ENCODE results near the gene MIGA1.
"Not testable (repeated sequence)": the region's sequence is repeated elsewhere in the genome, so short reads cannot be mapped to it uniquely, and the experiment has no call there.

Gene MIGA1

DNA sequence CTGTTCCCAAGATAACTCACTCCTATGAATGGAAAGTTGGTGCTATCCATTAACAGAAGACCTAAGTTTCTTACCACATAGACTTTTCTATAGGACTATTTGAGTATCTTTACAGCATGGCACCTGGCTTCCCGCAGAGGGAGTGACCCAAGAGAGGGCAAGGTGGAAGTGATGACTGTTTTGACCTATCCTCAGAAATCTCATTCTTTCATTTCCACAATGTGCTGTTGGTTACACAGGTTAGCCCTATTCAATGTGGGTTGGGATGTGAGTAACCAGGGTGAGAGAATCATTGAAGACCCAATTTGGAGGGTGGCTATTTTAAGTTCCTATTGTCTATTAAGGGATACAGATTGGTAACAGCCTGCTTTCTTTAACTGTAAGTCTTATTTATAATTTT lies 70.6 kb downstream of the MIGA1 start:
- no peak for DNase-seq

DNA sequence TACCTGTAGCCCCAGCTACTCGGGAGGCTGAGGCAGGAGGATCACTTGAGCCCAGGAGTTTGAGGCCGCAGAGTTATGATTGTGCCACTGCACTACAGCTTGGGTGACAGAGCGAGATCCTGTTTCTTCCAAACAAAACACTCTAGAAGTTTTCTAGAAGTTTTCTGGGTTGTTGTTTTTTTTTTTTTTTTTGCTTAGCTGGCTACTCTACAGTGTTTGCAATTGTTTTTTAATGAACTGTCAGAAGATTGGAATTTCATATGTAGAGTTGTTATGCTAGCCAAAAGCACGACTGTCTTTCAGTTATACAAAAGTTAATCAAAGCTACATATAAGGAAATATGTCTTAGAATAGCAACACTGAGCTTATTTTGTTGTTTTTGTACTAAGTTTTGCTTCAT lies 78.1 kb downstream of the MIGA1 start:
- DNase-seq = no peak

DNA sequence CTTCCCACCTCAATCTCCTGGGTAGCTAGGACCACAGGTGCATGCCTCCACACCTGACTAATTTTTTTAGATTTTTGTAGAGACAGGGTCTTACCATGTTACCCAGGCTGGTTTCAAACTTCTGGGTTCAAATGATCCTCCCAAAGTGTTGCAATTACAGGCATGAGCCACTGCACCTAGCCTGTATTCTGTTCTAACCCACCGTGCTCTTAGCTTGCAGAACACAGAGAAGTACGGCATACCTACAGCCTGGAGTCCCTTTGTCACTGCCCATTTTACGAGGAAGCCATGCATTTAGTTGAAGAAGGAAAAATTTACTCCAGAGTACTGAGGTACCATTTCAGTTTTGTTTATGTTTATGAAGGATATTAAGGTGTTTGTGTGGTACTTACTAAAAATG lies 79.3 kb downstream of the MIGA1 start:
- no peak for DNase-seq

DNA sequence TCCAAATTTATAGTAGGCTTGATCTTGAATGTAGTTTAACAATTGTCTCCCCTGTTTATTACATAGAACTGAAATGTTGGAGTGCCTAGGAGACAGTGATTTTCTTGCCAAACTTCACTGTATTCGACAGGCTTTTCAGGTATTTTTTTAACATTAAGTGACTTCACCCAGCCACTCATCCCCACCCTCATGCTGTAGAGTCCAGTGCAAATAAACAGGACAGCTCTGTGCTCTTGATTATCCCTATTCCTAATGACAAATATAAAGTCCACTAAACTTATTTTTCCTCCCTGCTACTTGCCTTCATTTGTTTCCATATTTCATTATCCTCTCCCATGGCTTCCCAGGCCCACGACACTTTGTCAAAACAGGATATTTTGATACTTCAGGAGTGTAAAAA lies 79.8 kb downstream of the MIGA1 start:
- no peak for DNase-seq

DNA sequence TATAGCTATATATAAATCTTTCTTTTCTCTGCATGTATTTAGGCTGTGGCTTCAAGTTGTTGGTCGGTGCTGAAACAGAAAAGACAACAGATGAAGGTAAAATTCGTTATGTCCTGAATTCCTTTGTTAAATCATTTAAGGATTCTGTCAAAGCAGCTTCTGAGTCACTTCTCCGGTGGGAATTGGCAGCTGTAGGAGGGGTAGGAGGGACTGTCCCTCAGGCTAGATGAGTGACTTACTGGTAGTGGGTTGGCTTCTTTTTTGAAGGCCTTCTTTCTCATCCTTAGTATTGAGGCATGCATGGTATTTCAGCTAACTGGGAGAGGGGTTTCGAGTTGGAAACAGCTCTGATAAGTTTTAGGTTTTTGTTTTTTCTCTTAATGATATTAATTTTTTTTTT lies 86.8 kb downstream of the MIGA1 start:
- DNase-seq = no peak

DNA sequence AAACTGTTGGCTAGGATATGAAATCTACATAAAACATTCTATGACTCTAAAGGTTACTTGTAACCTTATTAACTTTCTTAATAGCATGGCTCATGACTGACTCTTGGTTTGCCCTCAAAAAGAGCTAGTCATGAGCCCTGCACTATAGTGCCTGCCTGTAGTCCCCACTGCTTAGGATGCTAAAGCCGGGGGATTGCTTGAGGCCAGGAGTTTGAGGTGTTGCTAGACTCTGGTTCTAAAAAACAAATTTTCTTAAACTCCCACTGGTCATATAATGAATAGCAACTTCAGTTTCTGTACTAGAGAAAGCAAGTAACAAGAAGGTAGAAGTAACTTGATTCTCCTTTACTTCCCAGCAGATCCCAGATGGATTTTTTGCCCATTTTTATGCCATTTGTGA lies 93.2 kb downstream of the MIGA1 start:
- no peak for DNase-seq

DNA sequence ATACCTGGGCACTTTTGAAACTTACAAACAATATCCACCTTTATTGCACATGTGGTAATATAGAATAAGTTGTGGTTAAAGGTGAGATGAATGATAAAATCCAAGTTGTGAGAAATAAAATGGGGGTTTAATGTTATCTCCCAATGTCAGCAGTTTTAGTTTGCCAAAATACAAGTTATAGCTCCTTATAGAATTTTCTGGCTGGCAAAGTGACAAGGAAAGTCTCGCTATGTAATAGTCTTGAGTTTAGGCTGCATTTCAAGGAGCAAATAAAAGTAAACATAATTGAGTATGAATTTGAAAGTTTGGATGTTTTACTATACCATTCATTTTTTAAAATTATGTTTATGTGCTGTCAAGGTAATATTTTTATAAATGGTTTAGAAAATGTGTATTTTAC lies 94.0 kb downstream of the MIGA1 start:
- no peak for DNase-seq

GRCh38 chr1:77874804-77875445 lies 95.5 kb downstream of the MIGA1 start:
- no peak for DNase-seq

DNA sequence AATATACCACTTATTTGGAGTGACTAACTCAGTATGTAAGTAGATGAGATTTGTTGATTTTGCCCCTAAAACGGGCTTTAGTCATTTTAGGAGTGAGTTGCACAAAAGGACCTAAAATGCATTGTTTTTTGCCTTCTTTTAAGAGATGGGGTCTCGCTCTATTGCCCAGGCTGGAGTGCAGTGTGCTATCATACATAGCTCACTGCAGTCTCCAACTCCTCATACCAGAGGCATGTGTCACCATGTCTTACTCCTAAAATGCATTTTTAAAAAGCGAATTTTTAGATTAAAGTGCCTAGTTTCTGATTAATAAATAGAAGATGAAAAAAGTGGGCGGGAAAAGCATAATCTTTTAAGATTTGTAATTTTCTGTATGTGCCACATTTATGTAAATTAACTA lies 97.4 kb downstream of the MIGA1 start:
- no peak for DNase-seq

GRCh38 chr1:77881061-77881460 lies 101.6 kb downstream of the MIGA1 start:
- DNase-seq = no peak

DNA sequence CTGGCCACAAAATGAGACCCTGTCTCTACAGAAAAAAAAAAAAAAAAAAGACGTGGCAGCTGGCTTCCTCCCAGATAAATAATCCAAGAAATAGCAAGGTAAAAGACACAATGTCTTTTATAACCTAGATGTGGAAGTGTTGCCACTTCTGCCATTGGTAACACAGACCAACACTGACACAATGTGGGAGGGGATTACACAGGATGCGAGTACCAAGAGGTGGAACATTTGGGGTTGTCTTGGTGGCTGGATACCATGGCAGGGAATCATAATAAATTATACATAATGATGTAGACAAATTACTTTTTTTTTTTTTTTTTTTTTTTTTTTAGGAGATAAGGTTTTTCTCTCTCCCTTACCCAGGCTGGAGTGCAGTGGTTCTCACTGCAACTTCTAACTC lies 103.0 kb downstream of the MIGA1 start:
- DNase-seq = no peak

DNA sequence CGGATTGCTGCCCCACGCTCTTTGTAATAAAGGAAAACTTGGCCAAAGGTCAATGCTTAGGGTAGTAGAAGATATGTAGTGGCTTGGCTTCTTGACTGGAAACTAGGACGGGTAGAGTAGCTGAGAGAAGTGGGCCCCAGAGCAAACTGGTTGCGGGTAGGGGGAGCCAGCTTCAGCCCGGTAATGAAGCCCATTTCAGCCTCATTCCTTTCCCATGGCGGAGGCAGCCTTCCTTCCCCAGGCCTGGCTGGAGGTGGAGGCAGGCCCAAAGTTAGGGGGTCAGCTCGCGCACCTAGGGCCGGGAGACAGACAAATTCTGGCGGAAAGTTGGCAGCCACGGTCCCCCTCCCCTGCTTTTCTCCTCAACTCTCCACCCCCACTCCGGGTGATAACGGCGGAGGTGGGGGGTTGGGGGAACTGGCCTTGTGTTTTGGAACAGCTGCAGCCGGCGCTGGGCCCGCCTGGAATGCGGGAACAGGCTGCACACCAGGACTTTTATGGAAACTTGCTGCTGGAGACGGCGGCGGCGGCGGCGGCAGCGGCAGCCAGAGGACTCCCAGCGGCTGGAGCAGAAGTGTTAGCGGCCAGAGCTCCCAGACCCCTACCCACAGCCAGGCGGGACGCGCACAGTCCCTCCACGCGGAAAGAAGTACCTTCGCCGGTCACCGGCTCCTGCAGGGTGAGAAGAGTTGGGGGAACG lies 108.8 kb downstream of the MIGA1 start, which contains the start of gene NEXN:
NEXN (plus strand) TSS at position 544 of the 700 bp plus-strand sequence. CDS start 27,483 bp downstream, outside the sequence.
- DNase-seq = no peak

GRCh38 chr1:77888781-77889642 lies 109.6 kb downstream of the MIGA1 start:
- DNase-seq = no peak

GRCh38 chr1:77889671-77890070 lies 110.2 kb downstream of the MIGA1 start:
- no peak for DNase-seq

- DNase-seq = no peak
Observed at GRCh38 chr1:77891200-77891599, 111.8 kb downstream of the MIGA1 start.

GRCh38 chr1:77899647-77900320 lies 120.3 kb downstream of the MIGA1 start:
- DNase-seq = no peak

DNA sequence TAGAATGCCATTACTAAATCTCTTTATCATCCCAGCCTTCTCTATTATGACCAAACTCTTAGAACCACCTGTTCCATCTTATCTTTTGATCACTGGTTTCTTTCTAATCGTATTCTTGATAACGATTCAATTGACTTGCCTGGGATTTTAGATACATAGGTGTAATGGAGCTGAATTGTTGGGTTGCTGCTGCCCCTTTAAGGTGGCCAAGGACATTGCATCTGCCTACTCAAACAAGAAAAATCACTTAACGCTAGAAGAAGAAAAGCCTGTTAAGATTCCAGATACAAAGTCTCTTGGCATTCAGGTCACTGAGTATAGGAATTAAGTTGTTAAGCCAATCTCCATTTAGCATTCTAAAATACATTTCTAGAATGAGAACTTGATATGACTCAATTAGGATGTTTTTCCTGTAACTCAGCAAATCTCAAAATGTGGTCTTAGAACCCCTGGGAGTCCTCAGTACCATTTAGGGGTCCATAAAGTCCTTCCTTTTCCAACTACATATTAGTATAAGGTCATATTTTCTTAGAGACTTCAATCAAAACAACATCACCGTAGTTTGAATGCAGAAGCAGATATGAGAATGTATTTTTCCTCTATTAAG lies 121.3 kb downstream of the MIGA1 start:
- DNase-seq = peak; percentile 2

DNA sequence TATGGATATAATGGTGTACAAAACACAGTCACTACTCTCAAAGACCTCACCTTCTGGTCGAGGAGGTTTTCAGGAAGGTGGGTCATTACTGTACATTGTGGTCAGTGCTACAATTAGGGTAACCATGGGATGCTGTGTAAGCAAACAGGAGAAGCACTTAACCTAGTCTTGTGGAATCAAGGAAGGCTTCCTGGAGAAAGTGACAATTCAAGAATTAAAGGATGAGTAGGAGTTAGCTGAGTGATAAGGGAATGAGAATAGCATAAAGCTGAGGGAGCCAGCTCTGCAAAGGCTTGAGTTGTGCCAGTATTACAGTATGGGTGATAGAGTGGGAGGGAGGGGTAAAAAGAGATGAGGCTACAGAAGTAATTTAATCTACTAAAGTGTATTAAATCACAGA lies 126.2 kb downstream of the MIGA1 start:
- DNase-seq = no peak

DNA sequence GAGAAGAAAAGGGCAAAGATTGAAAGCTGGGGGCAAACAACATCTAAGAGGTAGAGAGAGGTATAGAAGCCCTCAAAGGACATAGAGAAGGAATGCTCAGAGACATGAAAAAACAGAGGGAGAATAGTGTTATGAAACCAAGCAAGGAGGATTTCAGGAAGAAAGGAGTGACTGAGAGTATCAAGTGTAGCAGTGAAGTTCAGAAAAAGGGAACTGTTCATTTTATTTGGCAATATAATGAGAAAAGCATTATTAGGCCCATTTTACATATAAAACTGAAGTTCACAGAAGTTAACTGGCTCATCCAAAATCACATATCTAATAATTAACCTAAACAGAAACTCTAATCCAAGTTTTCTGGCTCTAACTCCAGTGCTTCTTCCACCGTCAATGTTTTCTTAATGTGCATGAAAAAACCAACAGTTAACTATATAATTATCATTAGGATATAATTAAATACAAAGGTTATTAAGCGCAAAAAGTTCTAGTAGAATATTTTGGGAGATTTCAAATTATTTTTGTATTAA lies 126.6 kb downstream of the MIGA1 start:
- no peak for DNase-seq

- DNase-seq = no peak
Observed at GRCh38 chr1:77906624-77907023, 127.2 kb downstream of the MIGA1 start.

GRCh38 chr1:77910116-77910515 lies 130.7 kb downstream of the MIGA1 start:
- no peak for DNase-seq

DNA sequence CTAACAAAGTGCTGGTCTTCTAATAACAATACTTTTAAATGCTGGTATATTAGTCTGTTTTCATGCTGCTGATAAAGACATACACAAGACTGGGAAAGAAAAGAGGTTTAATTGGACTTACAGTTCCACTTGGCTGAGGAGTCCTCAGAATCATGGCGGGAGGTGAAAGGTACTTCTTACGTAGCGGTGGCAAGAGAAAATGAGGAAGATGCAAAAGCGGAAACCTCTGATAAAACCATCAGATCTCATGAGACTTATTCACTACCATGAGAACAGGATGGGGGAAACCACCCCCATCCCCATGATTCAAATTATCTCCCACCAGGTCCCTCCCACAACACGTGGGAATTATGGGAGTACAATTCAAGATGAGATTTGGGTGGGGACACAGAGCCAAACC lies 139.5 kb downstream of the MIGA1 start:
- not testable (repeated sequence) for DNase-seq

DNA sequence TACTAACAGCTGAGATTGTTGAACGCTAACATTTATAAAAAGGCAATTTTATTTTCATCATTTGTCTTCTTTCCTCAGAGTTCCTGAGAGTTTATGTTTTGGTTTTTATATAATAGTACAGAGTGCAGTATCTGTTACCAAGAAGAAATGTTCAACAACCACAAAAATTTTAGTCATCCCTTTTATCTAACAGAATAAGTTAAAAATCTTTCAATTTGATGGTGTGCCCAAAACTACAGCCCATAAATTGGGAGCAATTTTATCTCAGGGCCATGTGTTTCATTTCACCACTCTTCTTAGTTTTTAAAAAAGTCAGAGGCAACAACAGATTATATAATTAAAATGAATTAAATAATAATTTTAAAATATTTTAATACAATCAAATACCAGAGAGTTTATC lies 146.1 kb downstream of the MIGA1 start:
- no peak for DNase-seq
